ENCODE results near the gene LCNL1. TPM values are rescaled to one million over a fixed set of nuclear protein-coding genes. Genes with fewer than 3 reads are reported as not detected.
A peak's percentile ranks its signal among the peaks of the same experiment; 100 is the strongest.

The LCNL1 gene
- total and polyA plus RNA-seq, 2 donors (not counting 1 experiment from before 2014, with no cell fraction given) = not detected

DNA sequence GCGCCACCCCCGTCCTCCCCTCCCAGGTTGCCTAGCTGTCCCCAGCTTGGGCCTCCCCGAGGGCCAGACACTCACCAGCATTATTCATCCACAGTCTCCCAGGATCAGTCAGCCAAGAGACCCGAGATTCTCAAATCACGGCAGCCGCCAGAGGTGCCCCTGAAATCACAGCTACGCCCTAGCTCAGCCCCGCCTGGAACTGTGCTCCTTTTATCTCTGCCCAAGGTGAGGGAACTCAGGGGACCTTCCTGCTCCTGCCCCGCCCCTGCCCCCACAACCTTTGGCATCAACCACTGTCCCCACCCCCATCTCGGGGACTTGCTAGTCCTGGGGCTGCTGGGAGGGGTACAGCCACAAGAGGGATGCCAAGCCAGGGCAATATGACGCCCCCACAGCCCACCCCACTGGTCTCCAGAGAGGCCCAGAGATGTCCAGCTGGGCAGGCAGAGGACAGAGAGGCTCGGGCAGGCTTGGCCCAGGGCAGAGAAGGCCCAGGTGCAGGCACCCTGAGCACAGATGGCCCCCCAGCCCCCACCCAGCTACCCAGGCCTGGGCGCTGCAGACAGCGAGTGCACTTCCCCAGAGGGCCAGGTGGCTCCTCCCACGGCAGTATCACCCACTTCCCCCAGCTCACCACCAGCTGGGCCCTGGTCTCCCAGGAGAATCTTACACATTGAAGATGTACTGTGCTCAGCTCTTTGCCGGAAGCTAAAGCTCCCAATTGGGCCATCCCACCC lies 49.3 kb downstream of the LCNL1 start, which contains the start of gene FUT7:
TSS of gene FUT7 (minus strand) at position 185 of the 737 bp plus-strand sequence. CDS start at position 88, 97 bp downstream.
- H4K20me1 ChIP-seq (ENCODE audit: control insufficient read depth, insufficient read depth, low read length, poor library complexity, severe bottlenecking) = peaks cover 8% of the 10 kb centered on the region
- TF ChIP-seq, protein P1, sequence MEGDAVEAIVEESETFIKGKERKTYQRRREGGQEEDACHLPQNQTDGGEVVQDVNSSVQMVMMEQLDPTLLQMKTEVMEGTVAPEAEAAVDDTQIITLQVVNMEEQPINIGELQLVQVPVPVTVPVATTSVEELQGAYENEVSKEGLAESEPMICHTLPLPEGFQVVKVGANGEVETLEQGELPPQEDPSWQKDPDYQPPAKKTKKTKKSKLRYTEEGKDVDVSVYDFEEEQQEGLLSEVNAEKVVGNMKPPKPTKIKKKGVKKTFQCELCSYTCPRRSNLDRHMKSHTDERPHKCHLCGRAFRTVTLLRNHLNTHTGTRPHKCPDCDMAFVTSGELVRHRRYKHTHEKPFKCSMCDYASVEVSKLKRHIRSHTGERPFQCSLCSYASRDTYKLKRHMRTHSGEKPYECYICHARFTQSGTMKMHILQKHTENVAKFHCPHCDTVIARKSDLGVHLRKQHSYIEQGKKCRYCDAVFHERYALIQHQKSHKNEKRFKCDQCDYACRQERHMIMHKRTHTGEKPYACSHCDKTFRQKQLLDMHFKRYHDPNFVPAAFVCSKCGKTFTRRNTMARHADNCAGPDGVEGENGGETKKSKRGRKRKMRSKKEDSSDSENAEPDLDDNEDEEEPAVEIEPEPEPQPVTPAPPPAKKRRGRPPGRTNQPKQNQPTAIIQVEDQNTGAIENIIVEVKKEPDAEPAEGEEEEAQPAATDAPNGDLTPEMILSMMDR (IDR thresholded peaks at IDR 0.05) = peak; percentile 16
- no peak for TF ChIP-seq EZH2 (IDR thresholded peaks at IDR 0.05; ENCODE audit: borderline replicate concordance, insufficient read depth, low read depth, low read length, poor library complexity, severe bottlenecking)
- peak within 1 kb of the TSS; percentile 46 to 71 for H3K27ac ChIP-seq (ENCODE audit: low read length in 2 of 2)
- H3K9me3 ChIP-seq (ENCODE audit: control extremely low read depth in 1 of 3, control insufficient read depth in 2 of 3, insufficient read depth in 1 of 3, low read length in 2 of 3) = peaks cover 0 to 11% (median 0%) of the 10 kb centered on the region in 3 donors
- DNase-seq (peak; percentile 74), ATAC-seq (ENCODE audit: low read depth) (peak; percentile 50)
- H3K36me3 ChIP-seq (replicated peaks in 1 of 2; ENCODE audit: control extremely low read depth in 1 of 2, control insufficient read depth in 1 of 2, extremely low read depth in 1 of 2, insufficient read depth in 2 of 2, low read length in 1 of 2) = no peaks in the 10 kb centered on the region
- Mint-ChIP-seq H3K4me3 (peak within 1 kb of the TSS; percentile 90), H3K4me1 (peaks cover 63% of the 10 kb centered on the region), H3K27ac (peak within 1 kb of the TSS; percentile 95), H3K27me3 (no peaks in the 10 kb centered on the region), H3K9me3 (ENCODE audit: insufficient read depth) (no peaks in the 10 kb centered on the region)
- intact Hi-C loops (cut with micrococcal nuclease) = loop anchor here (2.0 to 5.0 kb wide), 2 partner anchors 40 to 183 kb away; partner anchors contain the start of genes PHPT1 and SAPCD2
- peak within 1 kb of the TSS; percentile 70 for H3K9ac ChIP-seq (ENCODE audit: low read length)
- CTCF ChIA-PET = interaction anchor here (0.6 to 4.4 kb wide), 15 partner anchors 15 to 271 kb away, joined by 3 to 49 read pairs (median 4); partner anchors contain the start of genes AJM1, NPDC1, PAXX and TMEM141
- peaks cover 0 to 4% (median 0%) of the 10 kb centered on the region in 4 experiments for H3K27me3 ChIP-seq (replicated peaks in 1 of 4; ENCODE audit: control extremely low read depth in 1 of 4, control insufficient read depth in 3 of 4, insufficient read depth in 4 of 4, low read length in 3 of 4)
- peak within 1 kb of the TSS; percentile 13 to 77 (median 64) for H3K4me3 ChIP-seq (ENCODE audit: control extremely low read depth in 1 of 5, extremely low read depth in 1 of 5, insufficient read depth in 1 of 5, low read depth in 2 of 5, low read length in 4 of 5)
- peak within 1 kb of the TSS; percentile 47 for H2AFZ ChIP-seq (ENCODE audit: insufficient read depth, low read depth, low read length, poor library complexity, severe bottlenecking)
- peaks cover 68 to 77% of the 10 kb centered on the region in 2 donors for H3K4me1 ChIP-seq (ENCODE audit: control insufficient read depth in 2 of 2, insufficient read depth in 2 of 2, low read length in 2 of 2)
- H3K4me2 ChIP-seq (replicated peaks; ENCODE audit: low read depth, low read length, poor library complexity, severe bottlenecking) = peak within 1 kb of the TSS; percentile 100
- POLR2A ChIA-PET = interaction anchor here (0.7 to 1.6 kb wide), 5 partner anchors 11 to 98 kb away, joined by 3 to 9 read pairs (median 4); partner anchors contain the start of genes PAXX and SAPCD2
- H3K79me2 ChIP-seq (ENCODE audit: control insufficient read depth, insufficient read depth, low read length) = peaks cover 12% of the 10 kb centered on the region
- WGBS (ENCODE audit: insufficient coverage) = 3% methylated on average over 14 of the region's 16 CpGs
